Glutamatergic neuron (in vitro differentiated cells): ENCODE data around the gene SNTA1. TPM values are rescaled to one million over a fixed set of nuclear protein-coding genes. Genes with fewer than 3 reads are reported as not detected.

ENCODE experiments used
- DNase-seq: peaks from one replicate; pipeline ENCODE4 v3.0.0; 2022
- H3K27ac Mint-ChIP-seq: one replicate; pipeline ENCODE4 v1.8.0; 2020; ENCODE audit warnings: mild to moderate bottlenecking, mixed read lengths, inconsistent platforms; ENCODE audit not compliant: unreplicated experiment
- H3K27me3 Mint-ChIP-seq: one replicate; pipeline ENCODE4 v1.8.0; 2020; ENCODE audit warnings: mild to moderate bottlenecking, moderate library complexity, mixed read lengths, inconsistent platforms; ENCODE audit not compliant: unreplicated experiment
- H3K36me3 Mint-ChIP-seq: one replicate; pipeline ENCODE4 v1.8.0; 2020; ENCODE audit warnings: mild to moderate bottlenecking, mixed read lengths, inconsistent platforms; ENCODE audit not compliant: unreplicated experiment
- H3K4me1 Mint-ChIP-seq: one replicate; pipeline ENCODE4 v1.8.0; 2020; ENCODE audit warnings: mild to moderate bottlenecking, low read depth, mixed read lengths, inconsistent platforms; ENCODE audit not compliant: unreplicated experiment
- H3K4me3 Mint-ChIP-seq: one replicate; pipeline ENCODE4 v1.8.0; 2020; ENCODE audit warnings: mild to moderate bottlenecking, mixed read lengths, inconsistent platforms; ENCODE audit not compliant: unreplicated experiment
- H3K9me3 Mint-ChIP-seq: one replicate; pipeline ENCODE4 v1.8.0; 2020; ENCODE audit warnings: mild to moderate bottlenecking, moderate library complexity, mixed read lengths, inconsistent platforms; ENCODE audit not compliant: unreplicated experiment
- total RNA-seq: library from RNA; stranded (reverse); fragmentation: NEBNext Ultra II Directional; extraction: Animal tissue kit (Norgen Biotek cat#: 25700); gene quantifications from one replicate; pipeline ENCODE4 v1.2.1, GENCODE V29; 2021; ENCODE audit not compliant: unreplicated experiment
- TF ChIP-seq, protein P1 (sequence below): fragments of 200-600 bp; sonication (generic); IDR thresholded peaks from one replicate; pipeline ENCODE4 v1.5.0; 2021; ENCODE audit not compliant: partially characterized antibody, unreplicated experiment

The SNTA1 gene
- total RNA-seq, 1 donor from 2014 or later = 4.5 TPM

DNA sequence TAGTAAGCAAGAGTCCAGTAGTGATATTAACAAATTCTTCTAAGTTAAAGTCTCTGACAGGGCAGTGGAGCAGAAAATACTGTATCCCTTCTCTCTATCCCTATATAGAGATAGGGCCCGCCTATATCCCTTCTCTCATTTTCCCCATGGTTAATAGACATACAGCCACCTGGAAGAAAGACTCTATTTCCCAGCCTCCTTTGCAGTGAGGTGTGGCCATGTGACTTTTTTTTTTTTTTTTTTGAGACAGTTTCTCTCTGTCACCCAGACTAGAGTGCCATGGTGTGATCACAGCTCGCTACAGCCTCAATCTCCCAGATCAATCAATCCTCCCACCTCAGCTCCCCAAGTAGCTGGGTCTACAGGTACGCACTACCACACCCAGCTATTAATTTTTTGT, 25.5 kb downstream of the SNTA1 start:
- Mint-ChIP-seq H3K27ac (no peak overlapping the region), H3K4me3 (no peak overlapping the region), H3K36me3 (no peaks in the 10 kb centered on the region), H3K4me1 (peaks cover 4% of the 10 kb centered on the region), H3K9me3 (no peaks in the 10 kb centered on the region), H3K27me3 (no peaks in the 10 kb centered on the region)
- no peak for DNase-seq
- TF ChIP-seq, protein P1, sequence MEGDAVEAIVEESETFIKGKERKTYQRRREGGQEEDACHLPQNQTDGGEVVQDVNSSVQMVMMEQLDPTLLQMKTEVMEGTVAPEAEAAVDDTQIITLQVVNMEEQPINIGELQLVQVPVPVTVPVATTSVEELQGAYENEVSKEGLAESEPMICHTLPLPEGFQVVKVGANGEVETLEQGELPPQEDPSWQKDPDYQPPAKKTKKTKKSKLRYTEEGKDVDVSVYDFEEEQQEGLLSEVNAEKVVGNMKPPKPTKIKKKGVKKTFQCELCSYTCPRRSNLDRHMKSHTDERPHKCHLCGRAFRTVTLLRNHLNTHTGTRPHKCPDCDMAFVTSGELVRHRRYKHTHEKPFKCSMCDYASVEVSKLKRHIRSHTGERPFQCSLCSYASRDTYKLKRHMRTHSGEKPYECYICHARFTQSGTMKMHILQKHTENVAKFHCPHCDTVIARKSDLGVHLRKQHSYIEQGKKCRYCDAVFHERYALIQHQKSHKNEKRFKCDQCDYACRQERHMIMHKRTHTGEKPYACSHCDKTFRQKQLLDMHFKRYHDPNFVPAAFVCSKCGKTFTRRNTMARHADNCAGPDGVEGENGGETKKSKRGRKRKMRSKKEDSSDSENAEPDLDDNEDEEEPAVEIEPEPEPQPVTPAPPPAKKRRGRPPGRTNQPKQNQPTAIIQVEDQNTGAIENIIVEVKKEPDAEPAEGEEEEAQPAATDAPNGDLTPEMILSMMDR = no peak

DNA sequence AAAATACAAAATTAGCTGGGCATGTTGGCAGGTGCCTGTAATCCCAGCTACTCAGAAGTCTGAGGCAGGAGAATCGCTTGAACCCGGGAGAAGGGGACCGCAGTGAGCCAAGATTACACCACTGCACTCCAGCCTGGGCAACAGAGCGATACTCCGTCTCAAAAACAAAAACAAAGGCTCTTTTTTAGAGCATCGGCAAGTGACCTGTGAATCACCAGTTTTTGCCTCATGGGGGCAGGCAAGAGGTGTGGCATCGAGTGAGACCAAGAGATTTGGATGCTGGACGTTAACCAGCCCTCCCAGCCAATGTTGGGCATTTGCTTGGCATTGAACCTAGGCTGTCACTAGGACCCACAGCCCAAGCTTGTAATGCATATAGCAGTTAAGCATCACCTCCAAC, 27.6 kb downstream of the SNTA1 start:
- H3K27ac Mint-ChIP-seq = no peak overlapping the region

DNA sequence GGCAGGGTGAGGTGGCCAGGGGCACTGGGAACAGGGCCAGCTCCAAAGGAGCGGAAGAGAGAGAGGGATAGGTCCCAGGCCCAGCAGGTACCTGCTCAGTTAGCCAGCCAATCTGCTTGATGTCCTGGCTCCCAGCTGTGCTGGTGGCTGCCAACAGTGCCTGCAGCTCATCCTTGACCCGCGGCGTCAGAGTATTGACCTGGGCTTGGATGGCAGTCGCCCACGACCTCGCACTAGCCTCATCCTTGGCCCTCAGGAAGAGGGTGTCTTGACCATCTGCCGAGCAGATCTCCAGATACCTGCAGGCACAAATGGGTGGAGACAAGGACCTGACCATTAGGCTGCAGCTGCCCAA, 31.1 kb downstream of the SNTA1 start:
- Mint-ChIP-seq H3K4me1 (peaks cover 12% of the 10 kb centered on the region), H3K9me3 (no peaks in the 10 kb centered on the region), H3K36me3 (peaks cover 3% of the 10 kb centered on the region), H3K4me3 (no peak overlapping the region), H3K27me3 (peaks cover 3% of the 10 kb centered on the region), H3K27ac (no peak overlapping the region)
- TF ChIP-seq, protein P1 = no peak
- no peak for DNase-seq

More for the DNA sequence above, 27.6 kb downstream of the SNTA1 start:
- peak; percentile 53 for DNase-seq
- Mint-ChIP-seq H3K9me3 (no peaks in the 10 kb centered on the region), H3K36me3 (no peaks in the 10 kb centered on the region), H3K4me3 (no peak overlapping the region), H3K4me1 (peaks cover 12% of the 10 kb centered on the region), H3K27me3 (peaks cover 3% of the 10 kb centered on the region)
- TF ChIP-seq, protein P1 = peak; percentile 58

DNA sequence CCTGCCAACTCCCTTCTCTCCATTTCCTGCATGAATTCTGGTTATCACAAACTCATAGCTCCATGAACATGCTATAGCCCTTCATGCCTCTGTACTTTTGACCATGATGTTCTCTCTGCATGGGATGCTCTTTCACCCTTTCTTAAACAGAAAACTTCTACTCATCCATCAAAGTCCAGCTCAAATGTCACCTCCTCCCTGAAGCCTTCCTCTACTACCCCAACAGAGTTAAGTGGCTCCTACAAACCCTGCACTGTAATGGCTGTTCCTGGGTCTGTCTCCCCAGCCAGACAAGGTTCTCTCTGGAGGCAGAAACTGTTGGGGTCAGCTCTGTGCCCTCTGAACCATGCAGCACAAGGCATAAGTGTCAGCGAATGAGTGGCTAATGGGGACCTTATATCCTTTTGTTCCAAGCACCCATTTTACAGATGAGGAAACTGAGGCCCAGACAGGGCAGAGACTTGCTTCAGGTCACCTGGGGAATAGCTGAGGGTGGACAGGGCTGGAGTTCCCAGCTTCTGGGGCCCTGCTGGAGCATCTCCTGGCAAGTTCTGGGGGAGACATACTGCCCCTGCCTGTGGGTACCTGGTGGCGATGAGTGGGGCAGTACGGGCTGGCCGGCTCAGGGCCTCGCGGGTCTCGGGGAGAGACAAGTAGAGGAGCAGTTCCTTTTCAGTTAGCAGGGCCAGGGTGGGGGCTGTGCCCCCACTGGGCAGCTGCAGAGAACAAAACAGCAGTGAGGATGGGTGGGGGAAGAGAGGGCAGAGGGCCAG, 31.7 kb downstream of the SNTA1 start:
- peaks cover 12% of the 10 kb centered on the region for H3K4me1 Mint-ChIP-seq
- no peaks in the 10 kb centered on the region for H3K9me3 Mint-ChIP-seq
- H3K27ac Mint-ChIP-seq = no peak overlapping the region
- H3K4me3 Mint-ChIP-seq = peak overlapping the region; percentile 17
- DNase-seq = no peak
- TF ChIP-seq, protein P1 = no peak
- peaks cover 3% of the 10 kb centered on the region for H3K27me3 Mint-ChIP-seq
- H3K36me3 Mint-ChIP-seq = peaks cover 8% of the 10 kb centered on the region

DNA sequence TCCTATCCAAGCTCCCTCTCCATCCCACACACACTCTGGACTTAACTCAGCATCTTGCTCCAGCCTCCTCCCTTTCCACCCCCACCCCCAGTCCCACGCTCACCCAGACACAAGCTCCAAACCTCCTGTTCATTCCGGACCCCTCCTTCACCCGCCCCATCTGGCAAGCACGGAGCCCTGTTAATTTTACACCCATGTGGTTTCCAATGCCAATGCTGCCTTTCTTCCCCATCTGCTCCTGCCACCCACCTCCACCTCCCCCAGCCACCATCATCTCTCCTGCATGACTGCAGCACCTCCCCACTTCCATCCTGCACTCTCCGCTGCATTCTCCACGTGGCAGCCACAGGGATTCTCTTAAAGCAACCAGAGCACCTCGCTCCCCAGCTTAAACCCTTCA, 32.3 kb downstream of the SNTA1 start:
- H3K27me3 Mint-ChIP-seq = peaks cover 3% of the 10 kb centered on the region
- TF ChIP-seq, protein P1 = no peak
- peaks cover 8% of the 10 kb centered on the region for H3K36me3 Mint-ChIP-seq
- peaks cover 12% of the 10 kb centered on the region for H3K4me1 Mint-ChIP-seq
- no peak overlapping the region for H3K27ac Mint-ChIP-seq
- DNase-seq = no peak
- H3K9me3 Mint-ChIP-seq = no peaks in the 10 kb centered on the region
- H3K4me3 Mint-ChIP-seq = peak overlapping the region; percentile 17
